NCI-H1105 (cell line): ENCODE data around the gene NRP2.

Source experiments
- DNase-seq: peaks from one replicate; lab custom pipeline; 2025; lab: John Stamatoyannopoulos, UW

Gene NRP2

DNA sequence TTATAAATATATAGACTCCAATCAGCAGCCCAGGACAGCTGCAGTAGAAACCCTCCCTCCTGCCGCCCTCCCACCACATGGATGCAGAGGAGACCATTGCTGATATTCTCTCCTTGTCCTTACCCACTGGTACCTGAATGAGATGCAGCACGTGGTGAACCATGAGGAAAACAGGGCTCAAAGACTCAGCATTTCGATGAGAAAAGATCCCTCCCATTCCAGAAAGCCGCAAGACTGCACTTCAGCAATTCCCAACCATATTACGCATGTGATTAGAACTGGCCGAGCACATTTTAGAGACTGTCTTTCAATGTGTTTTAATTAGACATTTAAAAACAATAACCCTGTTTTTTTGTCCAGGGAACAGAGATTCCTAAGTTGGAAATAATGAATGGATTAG lies 125.5 kb downstream of the NRP2 start:
- no peak for DNase-seq

- no peak for DNase-seq
These were observed 126.3 kb downstream of the NRP2 start for GRCh38 chr2:205808486-205809121.

- DNase-seq = no peak
These were observed 129.1 kb downstream of the NRP2 start for GRCh38 chr2:205811387-205811786.

DNA sequence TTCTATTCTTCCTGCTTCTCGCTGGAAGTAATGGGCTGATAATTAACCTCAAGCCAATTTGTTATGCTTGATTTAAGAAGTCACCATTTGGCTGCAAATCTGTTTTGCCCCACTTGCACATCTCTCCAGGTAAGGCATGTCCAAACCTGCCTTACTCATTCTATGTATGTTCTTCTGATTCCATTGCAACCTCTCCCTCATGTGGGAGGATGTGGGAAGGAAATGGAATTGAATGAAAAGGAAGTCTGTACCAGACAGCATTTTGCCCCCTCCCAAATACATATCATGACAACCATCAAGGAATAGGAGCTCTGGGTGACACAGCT lies 131.7 kb downstream of the NRP2 start:
- no peak for DNase-seq

DNA sequence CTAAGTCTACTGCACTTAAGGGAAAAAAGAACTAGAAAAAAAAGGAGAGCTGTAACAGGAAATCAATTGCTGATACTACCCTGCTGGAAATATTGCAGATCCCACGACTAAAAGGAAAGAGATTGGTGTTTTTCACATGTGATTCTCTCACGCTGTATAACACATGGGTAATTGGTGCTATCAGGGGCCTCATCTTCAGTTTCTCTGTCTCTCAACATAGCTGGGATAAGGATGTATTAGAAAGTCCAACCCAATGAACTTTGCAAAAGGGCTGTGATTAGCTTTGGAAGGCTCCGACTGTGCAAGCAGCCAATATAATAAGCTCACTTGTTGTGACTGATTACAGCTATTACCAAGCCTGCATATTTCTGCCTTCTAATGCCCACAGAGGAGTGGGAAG lies 133.4 kb downstream of the NRP2 start:
- no peak for DNase-seq

DNA sequence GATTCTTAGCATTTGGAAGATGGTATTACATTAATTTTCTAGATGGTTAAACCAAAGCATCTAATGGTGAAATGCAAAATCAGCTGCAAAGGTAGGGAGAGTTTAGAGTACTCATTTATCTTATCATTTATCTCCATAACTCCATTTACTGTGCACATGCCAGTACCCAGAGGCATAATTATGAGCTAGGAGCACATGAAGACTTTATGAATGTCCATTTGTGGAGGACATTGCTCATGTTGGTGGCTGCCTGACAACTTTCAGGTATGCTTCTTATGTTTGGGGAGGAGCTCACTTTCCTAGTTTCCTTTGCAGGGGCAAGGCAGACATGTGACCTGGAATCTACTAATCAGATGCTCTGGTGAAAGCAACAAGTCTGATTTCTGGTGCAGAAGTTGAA lies 134.0 kb downstream of the NRP2 start:
- DNase-seq = no peak

DNA sequence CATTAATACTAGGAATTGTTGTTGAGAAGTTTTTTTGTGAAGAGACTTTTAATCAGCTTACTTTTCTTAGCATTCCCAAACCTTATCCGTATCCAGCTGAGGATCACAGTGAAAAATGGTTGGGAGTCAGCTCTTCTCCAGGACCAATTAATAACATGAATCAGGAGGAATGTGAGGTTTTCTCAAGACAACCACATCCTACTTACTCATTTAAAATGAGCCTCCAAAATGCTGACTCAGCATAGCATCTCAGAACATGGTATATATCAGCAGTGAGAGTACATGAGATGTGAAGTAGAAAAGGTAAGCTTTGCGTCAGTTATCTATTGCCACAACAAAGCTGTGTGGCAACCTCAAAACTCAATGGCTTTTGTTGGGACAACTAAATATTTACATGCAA lies 140.3 kb downstream of the NRP2 start:
- no peak for DNase-seq

DNA sequence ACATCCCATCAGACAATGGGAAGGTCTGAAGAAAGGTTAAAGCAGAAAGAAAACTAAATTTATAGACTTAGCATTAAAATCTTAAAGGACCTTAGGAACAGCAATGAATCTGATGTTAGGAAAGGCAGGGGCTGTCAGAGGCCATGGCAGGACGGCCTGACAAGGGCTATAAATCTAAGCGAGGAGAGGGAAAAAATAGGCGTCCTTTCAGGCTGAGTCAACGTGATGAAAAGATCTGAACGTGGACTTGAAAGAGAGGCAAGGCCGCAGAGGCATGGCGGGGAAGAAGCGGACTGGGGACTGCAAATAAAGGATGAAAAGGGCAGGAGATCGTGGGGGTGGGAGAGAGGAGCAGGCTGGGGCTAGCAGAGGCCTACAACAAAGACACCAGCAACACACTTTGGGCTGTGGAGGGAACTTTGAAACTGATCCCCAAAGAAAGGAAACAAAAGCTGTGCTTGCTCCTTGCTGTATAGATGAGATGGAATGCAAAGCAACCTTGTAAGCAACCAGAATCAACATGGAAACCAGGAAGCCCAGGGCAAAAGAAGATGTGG lies 145.6 kb downstream of the NRP2 start:
- no peak for DNase-seq

GRCh38 chr2:205833864-205834263 lies 151.6 kb downstream of the NRP2 start:
- DNase-seq = no peak

DNA sequence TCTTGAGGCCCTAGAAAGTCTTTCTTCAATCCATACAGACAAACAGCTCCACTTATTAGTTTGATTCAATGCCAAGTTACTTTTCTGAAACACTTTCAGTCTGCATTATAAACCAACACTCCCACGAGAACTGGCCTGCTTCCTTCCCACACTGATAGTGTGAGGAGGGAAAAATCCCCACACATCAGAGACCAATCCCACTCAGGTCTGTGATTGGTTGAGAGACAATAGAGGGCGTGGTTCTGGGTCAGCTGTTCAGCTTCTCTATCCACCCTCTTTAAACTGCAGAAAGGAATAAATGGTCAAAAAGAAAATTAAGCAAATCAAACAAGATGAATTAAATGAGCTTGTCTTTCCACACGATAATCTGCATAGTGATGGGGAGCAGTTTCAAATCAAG lies 152.5 kb downstream of the NRP2 start:
- no peak for DNase-seq

GRCh38 chr2:205835251-205835791 lies 153.0 kb downstream of the NRP2 start:
- DNase-seq = no peak

- no peak for DNase-seq
These were observed 153.6 kb downstream of the NRP2 start for GRCh38 chr2:205835923-205836322.

GRCh38 chr2:205836477-205837221 lies 154.3 kb downstream of the NRP2 start:
- no peak for DNase-seq

DNA sequence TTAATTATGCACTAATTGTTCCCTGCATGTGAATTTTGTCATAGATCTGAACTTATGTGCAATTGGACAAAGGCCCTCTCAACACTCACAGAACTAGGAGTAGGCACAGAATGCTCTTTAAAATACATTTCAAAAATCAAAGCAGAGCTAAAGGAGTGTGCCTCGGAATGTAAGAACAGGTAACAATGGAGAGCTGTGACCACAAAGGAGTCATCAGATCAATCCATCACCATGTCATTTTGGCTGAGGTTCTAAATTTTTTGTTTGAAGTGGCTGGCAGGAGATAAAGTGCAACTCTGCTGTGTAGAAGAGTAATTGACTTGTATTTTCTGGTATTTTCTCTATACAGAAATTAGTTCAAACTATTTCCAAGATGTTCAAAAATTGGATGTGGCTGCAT lies 155.4 kb downstream of the NRP2 start:
- DNase-seq = no peak

DNA sequence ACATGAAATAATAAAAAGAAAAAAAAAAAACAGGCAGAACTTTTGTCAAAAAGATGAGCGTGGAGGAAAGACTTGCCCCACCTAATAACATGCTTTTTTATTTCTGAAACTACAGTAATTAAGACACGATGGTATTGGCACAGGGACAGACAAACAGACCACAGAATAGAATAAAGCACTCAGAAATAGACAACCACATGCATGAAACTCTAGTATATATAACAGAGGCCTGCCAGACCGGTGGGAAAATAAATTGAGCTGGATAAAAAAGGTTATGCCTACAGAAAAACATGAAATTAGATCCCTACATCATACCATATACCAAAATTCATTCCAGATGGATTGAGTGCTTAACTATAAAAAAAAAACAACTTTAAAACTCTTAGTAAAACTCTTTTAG lies 163.1 kb downstream of the NRP2 start:
- no peak for DNase-seq
